HG03460 (cell line): ENCODE results near the gene DLG2.
"Not testable (repeated sequence)": the region's sequence is repeated elsewhere in the genome, so short reads cannot be mapped to it uniquely, and the experiment has no call there.

Experiments
- ATAC-seq: cut with Tn5 transposase; IDR thresholded peaks from one replicate; pipeline ENCODE4 v1.9.1; 2021; ENCODE audit not compliant: unreplicated experiment

Gene DLG2

DNA sequence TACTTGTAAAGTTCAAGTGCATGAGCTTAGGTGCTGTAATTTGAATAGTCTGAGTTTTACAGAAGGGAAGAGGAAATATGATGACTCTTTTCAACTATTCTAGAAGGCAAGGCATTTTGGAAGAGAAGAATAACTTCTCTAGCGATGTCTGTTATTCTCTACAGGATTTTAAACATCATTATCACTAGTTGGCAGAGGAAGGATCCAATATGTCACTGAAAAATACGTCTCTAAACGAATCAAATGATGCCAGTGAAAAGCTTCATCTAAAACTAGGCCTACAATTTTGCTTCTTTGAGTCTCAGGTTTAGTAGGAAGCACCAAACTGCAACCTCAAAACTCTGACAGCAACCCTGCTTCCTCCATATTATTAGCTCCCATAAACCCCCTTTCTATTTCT, 581.4 kb downstream of the DLG2 start:
- no peak for ATAC-seq

DNA sequence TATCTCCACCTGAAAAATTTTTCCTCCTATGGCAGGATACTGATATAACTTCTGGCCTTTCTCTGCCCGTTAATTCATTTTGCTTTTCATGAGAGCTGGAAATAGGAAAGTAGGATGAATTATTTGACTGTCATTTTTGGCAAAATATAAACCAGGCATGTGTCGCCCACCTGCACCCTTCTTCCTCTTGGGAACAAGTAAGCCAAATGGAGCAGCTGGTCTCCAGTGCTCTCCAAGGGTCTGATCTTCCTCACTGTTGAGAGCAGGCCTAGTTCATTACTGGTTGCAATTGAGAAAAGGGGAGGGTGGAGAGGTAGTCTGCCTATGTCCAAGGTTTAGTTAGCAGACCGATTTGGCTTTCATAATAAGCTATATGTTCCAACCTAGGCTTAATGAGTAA, 582.2 kb downstream of the DLG2 start:
- no peak for ATAC-seq

DNA sequence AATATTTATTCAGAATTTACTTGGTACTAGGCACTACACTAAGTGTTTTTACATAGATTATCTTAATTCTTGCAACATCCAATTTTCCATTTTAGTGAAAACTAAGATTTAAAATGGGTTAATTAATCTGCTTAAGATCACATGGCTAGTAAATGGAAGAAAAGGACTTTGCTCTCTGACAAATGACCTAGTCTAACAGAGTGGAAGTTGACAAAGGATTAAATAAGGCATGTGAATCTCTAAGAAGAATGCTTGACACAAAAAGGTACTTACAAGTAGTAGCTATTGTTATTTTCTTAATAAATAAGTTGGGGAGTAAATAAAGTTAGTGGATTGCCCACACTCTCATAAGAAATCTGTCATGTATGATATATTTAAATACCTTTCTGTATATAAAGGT, 584.8 kb downstream of the DLG2 start:
- no peak for ATAC-seq

DNA sequence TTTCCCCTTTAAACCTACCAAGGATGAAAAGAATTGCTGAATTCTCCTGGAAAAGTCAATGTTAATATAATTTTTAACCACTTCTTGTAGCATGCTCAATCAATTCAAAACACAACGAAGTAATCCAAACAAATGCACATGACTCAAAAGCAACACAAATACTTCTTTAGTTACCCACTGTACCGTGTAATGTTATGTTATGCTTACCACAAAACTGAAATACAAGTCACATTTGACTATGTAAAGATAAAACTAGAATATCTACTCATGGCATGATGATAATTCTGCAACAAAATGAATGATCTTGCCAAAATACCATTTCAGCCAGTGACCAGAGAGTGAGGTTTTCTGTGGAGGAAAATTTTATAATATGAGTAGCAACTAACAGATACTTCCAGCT, 587.0 kb downstream of the DLG2 start:
- ATAC-seq = no peak

DNA sequence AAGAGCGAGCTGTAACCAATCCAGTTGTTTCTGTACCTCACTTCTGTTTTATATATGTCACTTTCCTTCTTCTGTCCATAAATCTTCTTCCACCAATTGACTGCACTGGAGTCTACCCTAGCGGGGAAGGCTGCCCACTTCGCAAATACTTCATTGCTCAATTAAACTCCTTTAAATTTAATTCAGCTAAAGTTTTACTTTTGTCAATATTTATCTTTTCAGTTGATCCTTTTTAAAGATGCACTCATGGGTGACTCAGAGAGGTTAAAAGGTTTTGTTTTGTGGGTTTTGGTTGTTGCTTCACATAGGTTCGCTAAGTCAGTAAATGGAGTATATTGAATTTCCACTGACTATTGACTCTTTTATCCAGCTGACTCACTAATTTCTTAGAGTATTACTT, 597.2 kb downstream of the DLG2 start:
- no peak for ATAC-seq

DNA sequence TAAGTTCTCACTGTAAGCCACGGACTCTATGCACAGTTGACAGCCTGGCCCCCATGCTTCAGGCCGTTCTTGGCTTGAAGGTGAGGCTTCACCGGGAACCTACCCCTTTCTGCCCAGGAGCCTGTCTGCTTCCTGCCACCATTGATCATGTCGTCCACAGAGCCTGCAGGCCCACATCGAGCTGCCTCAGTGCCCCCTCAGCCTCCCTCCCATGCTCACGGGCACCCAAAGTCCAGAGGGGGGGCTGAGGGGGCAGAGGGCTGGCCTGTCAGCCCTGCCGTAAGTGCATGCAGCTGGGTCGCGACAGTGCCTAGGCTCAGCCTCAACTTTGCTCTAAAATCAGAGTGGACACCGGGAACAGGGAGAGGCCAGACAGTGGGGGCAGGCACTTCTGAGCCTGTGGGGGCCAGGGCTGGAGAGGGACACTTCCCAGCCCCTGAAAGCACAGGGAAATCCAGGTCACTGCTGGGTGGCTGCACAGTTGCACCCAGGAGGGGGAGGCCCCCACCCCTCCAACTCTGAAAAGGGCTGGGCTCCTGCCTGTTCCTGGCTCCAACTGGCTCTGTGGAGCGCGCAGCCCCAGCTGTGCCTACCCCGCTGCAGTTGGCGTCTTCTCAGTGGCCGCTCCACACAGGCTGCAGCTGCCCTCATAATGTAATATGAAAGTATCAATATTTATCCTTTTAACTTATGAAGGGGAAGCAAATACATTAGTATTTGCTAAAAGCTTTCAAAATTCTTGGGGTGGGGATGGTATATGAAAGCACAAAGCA, 598.6 kb downstream of the DLG2 start:
- ATAC-seq = no peak

DNA sequence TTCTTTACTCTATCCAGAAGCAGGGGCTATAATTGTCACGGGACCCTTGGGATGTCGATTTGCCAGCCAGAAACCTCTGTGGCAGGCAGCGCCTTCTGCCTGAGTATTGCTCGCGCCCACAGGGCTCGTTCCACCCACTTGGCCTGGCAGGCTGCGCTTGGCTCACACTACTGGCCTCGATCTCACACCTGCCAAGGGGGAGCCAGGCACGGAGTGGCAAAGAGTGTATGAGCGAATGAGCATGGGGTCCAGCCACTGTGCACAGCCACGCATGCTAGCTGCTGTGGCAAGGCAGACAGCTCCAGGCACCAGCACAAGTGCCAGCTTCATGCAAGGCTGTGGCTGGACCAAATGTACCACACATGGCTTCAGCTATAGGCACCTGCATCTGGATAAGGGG, 599.8 kb downstream of the DLG2 start:
- no peak for ATAC-seq

DNA sequence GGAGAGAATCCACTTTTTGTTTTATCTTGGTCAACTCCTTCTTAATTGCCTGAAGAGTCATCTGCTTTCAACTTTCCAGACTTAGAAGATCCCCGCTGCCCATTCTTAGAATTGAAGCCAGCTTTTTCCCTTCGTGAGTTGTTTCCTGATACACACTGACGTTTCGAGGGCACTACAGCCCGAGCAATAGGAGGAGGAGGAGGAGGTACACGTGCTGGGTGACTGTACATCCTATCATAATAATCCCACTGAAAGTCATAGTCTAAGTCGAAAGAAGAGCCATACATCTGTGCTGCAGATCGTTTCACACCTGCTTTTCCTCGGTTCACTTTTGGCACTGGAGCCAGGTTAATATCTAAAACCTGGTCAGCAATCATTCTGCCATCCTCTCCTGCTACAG, 606.1 kb downstream of the DLG2 start:
- ATAC-seq = no peak

DNA sequence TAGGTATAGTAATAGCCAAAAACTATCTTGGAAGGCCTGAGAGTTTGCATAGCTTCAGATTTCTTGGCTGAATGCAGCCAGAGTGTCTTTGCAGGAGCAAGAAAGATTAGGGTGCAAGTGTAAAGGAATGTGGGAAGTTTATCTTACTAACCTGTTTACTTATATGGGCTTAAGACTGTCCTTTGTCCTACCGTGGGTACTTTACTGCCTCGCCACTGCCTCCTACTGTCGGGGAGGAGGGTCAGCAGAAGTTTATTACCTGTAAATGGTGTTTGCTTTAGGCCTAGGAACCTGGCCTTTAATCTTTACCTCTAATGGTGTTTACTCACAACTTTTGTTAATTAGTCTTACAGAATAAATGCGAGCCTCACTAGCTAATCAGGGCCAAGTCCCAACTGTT, 633.8 kb downstream of the DLG2 start:
- ATAC-seq = peak; percentile 52

DNA sequence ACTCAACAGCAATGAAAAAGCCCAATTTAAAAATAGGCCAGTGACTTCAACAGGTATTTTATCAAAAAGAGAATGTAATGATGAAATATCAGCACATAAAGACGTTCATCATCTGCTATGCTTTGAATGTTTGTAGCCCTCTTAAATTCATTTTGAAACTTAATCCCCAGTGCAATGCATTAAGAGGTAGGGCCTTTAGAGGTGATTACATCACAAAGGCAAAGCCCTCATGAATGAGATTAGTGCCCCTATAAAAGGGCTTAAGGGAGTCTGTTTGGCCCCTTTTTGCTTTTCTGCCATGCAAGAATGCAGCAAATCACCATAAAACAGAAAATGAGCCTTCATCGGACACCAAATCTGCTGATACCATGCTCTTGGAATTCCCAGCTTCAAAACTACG, 637.0 kb downstream of the DLG2 start:
- no peak for ATAC-seq

DNA sequence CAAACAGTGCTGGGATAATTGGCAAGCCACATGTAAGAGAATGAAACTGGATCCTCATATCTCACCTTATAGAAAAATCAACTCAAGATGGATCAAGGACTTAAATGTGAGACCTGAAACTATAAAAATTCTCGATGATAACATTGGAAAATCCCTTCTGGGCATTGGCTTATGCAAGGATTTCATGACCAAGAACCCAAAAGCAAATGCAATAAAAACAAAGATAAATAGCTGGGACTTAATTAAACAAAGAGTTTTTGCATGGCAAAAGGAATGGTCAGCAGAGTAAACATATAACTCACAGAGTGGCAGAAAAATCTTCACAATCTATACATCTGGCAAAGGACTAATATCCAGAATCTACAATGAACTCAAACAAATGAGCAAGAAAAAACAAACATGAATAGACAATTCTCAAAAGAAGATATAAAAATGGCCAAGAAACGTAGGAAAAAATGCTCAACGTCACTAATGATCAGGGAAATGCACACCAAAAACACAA, 639.4 kb downstream of the DLG2 start:
- ATAC-seq = not testable (repeated sequence)

DNA sequence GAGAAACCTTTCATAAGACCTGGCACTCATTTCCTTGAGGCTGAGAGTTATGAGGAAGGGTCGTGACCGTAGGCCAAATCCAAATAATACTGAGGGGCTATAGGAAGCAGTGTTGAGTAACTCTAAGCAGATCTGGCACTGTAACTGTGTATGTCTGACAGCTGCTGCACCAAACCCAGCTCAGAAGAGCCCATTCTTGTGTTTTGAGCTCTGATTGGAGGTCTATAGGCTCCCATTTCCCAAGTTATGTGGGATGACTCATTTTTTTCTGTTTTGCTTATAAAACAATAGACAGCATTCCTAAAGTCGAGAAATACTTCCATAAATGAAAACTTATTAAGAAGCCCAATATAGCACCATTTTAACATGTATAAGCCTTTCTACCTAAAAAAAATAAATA, 645.8 kb downstream of the DLG2 start:
- ATAC-seq = no peak

DNA sequence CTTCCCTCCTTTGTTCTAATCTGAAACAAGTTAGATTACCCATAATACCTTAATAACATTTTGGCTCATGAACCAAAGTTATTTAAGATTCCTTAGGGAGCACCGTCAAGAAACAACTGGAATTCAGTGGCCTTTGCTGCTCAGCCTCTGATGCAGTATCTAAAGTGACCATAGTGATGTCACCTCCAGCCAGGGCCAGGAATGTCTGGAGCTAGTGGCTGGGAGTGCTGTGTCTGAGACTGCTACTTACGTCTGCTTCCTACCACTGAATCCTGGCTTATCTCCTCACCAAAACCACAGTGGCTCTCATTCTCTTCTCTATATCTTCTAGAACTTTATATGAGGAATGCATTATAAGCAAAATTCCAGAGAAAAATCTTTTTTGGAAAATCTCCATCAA, 658.0 kb downstream of the DLG2 start:
- no peak for ATAC-seq

DNA sequence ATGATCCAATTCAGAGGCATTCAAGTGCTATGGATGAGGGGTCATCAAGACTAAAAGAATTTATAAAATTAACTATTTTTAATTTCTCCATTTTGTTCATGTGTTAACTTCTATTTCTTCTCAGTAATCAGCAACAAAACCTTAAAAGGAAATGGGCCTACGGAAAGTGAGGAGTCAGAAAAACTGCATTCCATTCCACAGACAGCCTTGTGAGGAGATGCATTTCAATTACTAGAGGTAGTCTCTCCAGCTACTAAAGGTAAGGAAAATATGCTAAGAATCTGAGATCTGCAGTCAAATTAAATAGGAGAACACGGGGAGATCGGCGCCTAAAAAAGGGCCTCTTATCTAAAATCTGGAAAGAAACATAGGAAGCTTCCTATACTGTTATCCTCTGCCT, 661.7 kb downstream of the DLG2 start:
- ATAC-seq = no peak

DNA sequence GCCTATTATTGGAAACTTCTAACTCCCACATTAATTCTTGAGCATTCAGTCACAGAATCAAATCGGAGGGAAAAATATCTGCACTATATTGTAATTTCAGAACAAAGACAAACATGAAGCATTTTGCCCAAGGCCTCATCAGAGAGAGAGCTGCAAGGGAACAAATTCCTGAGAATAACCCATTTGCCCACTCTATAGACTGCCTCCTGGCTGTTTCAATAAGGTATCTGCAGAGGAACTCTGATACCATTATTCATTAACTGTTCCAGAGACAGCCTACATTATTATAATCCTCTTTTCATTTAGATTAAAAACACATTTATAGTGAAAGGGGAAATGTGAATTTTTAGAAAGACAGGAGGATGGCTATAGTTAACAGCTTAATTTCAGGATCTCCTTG, 663.9 kb downstream of the DLG2 start:
- no peak for ATAC-seq

DNA sequence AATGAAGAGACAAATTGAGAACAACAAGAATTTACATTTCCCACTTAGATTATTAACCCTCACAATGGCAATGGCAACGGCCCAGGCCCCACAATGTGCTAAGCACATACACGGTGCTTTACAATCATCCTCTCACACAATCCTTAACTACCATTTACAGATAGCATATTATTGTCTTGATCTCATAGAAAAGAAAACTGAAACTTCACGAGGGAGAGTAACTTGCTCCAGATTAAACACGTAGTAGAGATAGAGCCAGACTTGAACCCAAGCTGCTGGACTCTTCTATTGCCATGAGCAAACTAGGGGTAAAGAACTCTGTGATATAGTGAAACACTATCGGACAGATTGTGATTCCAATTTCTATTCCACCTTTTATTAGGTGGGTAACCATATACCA, 665.1 kb downstream of the DLG2 start:
- ATAC-seq = no peak

DNA sequence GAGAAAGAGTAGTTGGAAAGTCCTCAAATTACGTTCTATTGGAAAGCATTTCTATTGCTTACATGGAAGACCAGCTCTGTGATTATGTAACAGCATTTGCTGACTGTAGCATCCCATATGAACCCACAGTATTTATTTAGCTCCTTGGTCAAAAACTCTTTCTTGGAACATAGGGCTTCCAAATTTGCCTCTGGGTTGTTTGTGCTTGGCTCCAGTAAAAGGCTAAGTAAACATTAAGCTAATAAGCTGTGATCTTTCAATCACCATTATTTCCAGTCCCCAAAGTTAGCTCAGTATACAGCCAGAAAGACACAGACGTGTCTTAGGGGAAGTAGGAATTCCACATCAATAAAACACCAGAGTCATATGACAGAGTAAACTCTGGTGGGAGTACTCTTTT, 668.8 kb downstream of the DLG2 start:
- ATAC-seq = no peak

DNA sequence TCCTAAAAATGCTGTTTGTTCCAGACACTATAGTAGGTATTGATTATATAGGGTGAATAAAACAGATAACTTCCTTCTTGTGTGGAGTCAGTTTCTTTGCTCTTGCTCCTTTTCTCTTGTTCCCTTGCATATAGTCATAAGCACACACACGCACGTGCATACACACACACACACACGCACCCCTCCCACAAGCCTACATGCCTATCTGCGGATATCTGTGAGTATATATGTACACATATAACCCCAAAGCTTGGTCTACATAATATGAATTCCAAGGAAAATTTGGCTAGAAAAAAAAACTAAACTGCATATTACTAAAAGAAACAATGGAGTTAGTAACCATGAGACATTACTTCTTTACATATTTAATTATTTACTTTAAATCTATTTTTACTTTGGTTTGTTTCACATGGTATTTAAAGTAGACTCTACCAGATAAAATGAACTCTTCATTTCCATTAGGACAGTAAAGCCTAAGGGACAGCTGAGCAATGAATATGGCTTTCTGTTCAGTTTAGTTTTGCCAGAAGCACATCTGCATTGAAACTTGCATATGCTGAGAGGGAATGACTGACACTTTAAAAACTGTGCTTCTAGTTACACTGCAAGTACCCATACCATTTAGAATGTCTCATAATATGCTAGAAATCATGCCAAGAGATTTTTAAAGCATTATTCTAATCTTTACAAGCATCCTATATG, 676.4 kb downstream of the DLG2 start:
- ATAC-seq = no peak

DNA sequence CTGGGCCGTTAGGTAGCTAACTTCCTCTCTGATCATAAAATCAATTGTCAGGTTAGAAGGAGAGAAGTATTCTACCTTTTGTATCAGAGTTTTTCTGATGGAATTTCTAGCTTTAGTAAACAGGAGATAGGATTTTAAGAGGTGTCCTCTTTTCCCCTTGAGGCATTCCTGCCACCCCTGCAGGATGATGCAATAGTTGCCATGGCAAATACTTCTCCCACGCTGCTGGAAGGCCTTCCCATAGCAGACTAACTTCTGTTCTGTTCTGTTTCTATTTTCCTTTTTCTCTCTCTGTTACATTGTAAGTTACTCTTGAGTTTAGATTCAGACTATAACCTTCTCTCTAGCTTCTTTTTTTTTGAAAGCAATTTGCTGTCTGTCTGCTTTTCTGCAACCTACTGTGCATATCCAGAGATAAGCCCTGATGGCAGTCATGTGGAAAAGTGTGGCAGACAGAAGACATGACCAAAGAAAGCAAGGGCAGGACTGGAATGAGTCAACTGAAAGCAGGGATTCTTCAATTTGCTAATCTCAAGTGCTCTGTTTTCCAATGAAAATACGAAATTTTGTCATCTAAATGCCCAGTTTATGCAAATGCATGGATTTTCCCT, 679.1 kb downstream of the DLG2 start:
- ATAC-seq = no peak

DNA sequence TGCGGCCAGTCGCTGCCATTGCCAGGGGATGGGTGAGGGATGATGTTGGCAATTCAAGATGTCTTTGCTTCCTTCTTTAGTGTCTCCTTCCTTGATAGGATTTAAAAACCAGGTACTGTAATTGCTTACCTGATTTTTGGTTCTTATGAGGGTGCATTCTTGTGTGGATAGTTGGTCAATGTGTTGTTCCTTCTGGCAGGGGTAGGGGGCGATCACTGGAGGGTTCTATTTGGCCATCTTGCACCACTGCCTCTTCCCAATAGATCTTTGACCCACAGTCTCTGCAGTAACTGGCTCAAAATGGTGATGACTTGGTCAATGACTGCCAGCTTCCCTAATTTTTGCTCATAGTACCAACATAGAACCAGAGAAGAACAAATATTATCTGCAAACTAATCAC, 680.1 kb downstream of the DLG2 start:
- no peak for ATAC-seq

DNA sequence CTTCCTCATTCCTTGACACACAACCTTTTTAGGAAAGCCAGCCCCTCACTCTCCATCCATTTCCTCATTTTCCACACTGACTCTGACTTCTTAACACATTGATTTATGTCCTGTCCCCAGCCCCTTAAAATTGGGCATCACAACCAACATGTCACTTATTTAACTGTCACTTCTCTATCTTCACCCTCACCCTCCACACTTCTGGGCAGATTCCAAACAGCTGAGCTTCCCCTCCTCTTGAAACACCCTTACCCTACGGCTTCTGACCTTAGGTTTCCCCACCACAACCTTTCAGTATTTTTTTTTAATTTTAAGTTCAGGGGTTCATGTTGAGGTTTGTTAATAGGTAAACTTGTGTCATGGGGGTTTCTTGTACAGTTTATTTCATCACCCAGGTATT, 696.3 kb downstream of the DLG2 start:
- ATAC-seq = no peak

DNA sequence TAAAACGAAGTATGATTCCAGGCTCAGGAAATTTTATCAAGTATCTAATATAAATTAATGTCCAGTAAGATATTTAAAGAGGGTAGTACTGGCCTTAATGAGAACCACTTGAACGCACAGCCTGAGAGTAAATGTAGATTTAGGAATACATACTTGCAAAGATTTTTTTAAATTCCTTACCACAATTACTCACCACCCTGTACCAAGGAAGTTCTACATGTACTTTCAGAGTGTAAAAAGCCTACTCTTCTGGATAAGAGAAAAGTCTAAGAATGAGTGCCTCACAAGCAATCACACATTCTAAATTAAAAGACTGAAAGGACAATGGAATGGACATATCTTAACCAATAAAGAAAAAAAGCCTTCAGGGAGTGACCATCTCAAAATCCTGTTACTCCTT, 697.4 kb downstream of the DLG2 start:
- ATAC-seq = no peak
